Testis (tissue), 5 donors: Measurements from ENCODE around the gene MYCN. TPM values are rescaled to one million over a fixed set of nuclear protein-coding genes. Genes with fewer than 3 reads are reported as not detected.

Source experiments
- DNase-seq: peaks from one replicate; pipeline ENCODE4 v3.0.0-alpha.2; 2019
- H3K27ac ChIP-seq, 2 donors: fragments of 200-600 bp; sonication (generic); one replicate each; pipeline ENCODE4 v1.5.1; 2019
- H3K27me3 ChIP-seq: fragments of 200-600 bp; sonication (generic); one replicate; pipeline ENCODE4 v1.5.1; 2019
- H3K36me3 ChIP-seq: fragments of 200-600 bp; sonication (generic); one replicate; pipeline ENCODE4 v1.5.1; 2017; ENCODE audit warnings: low read depth; ENCODE audit errors: missing control alignments
- H3K4me1 ChIP-seq: fragments of 200-600 bp; sonication (generic); one replicate; pipeline ENCODE4 v1.5.1; 2019
- H3K4me3 ChIP-seq, 2 donors: fragments of 200-600 bp; sonication (generic); one replicate each; pipeline ENCODE4 v1.5.1; 2017 to 2019
- H3K9me3 ChIP-seq: fragments of 200-600 bp; sonication (generic); one replicate; pipeline ENCODE4 v1.5.1; 2017
- CTCF ChIP-seq, 3 experiments: fragments of 450-650 bp in 2 of 3; fragments of 200-600 bp in 1 of 3; sonication (generic) in 1 of 3; IDR thresholded peaks; one replicate each; pipeline ENCODE4 v1.5.1; 2016 to 2019; ENCODE audit warnings: antibody characterized with exemption in 3 of 3, mild to moderate bottlenecking in 2 of 3, moderate library complexity in 1 of 3
- POLR2A ChIP-seq: fragments of 450-650 bp; IDR thresholded peaks from one replicate; pipeline ENCODE4 v1.6.1; 2017; ENCODE audit warnings: antibody characterized with exemption, mild to moderate bottlenecking, moderate library complexity
- WGBS, 2 donors: methylation state at CpG; one replicate each; pipeline ENCODE4 v1.1.5; 2018; 5-methylcytosine and 5-hydroxymethylcytosine counted together
- intact Hi-C: fragments of 100-400 bp; cut with DNase I; formaldehyde crosslinking; loops from one replicate; pipeline ENCODE4 v1.15.1; 2023; ENCODE audit warnings: low total_unique reads
- long read RNA-seq, 2 donors: transcript quantifications; one replicate each; lab custom pipeline, GENCODE V29; 2026
- polyA plus RNA-seq: library from polyadenylated mRNA; stranded (reverse); fragments of 350-450 nt; fragmentation: Illumina TruSeq; extraction: RNeasy Lipid Tissue Mini Kit (QIAGEN cat#74804); gene quantifications from one replicate; pipeline ENCODE4 v1.2.3, GENCODE V29; 2014; ENCODE audit warnings: low read depth, low replicate concordance; ENCODE audit not compliant: insufficient read depth
- total RNA-seq, 2 donors: library from RNA; depleted of rRNA; stranded (reverse); fragments of >200 nt; gene quantifications; one replicate each; pipeline ENCODE4 v1.2.3, GENCODE V29; 2016

Gene MYCN
- total RNA-seq (1 to 10 TPM; 6.9 TPM), polyA plus RNA-seq (8.1 TPM)
- long read RNA-seq, donor 1, transcript MYCN-201 (3 exons, 2,602 nt): major isoform, 9 of 67 reads
- long read RNA-seq, donor 1, partial matches to known transcripts: 58 of 67 reads
- long read RNA-seq, donor 1, other reads (novel, unspliced or antisense): 0 of 67 reads
- long read RNA-seq, donor 2, transcript MYCN-201 (3 exons, 2,602 nt): major isoform, 5 of 13 reads
- long read RNA-seq, donor 2, partial matches to known transcripts: 8 of 13 reads
- long read RNA-seq, donor 2, other reads (novel, unspliced or antisense): 0 of 13 reads

GRCh38 chr2:15939854-15940660 is at the start of gene MYCN:
Gene MYCN, plus strand, starts transcription at chr2:15940550. Its CDS starts 1,515 bp downstream, at chr2:15942065.
- TF ChIP-seq CTCF (IDR thresholded peaks at IDR 0.05) (no peak), POLR2A (no peak)
- peaks cover 40% of the 10 kb centered on the region for H3K4me1 ChIP-seq
- no peaks in the 10 kb centered on the region for H3K27me3 ChIP-seq
- peak within 1 kb of the TSS; percentile 39 to 62 for H3K4me3 ChIP-seq
- no peaks in the 10 kb centered on the region for H3K36me3 ChIP-seq
- H3K27ac ChIP-seq: no peak within 1 kb of the TSS
- peak; percentile 79 for DNase-seq
- intact Hi-C loops: loop anchor here (10.0 kb wide), 1 partner anchor 665 kb away; no protein-coding TSS in a partner anchor
- no peaks in the 10 kb centered on the region for H3K9me3 ChIP-seq
- WGBS, 2 donors: 0% methylated on average over 47 of the region's 47 CpGs

- intact Hi-C loops: no loop called here
- Histone ChIP-seq H3K27me3 (no peaks in the 10 kb centered on the region), H3K27ac (no peak overlapping the region), H3K9me3 (no peaks in the 10 kb centered on the region), H3K4me3 (no peak overlapping the region), H3K36me3 (no peaks in the 10 kb centered on the region), H3K4me1 (no peaks in the 10 kb centered on the region)
- no peak for TF ChIP-seq POLR2A
- TF ChIP-seq CTCF (IDR thresholded peaks at IDR 0.05): no peak
- peak; percentile 23 for DNase-seq
- 78 to 84% methylated on average over 13 to 15 of the region's 15 CpGs for WGBS, 2 donors
Measured at GRCh38 chr2:15890936-15891905, 49.1 kb upstream of the MYCN start.

- H3K27me3 ChIP-seq: no peaks in the 10 kb centered on the region
- H3K4me3 ChIP-seq: no peak overlapping the region
- intact Hi-C loops: no loop called here
- 60 to 70% methylated on average over 8 of the region's 8 CpGs for WGBS, 2 donors
- H3K4me1 ChIP-seq: no peaks in the 10 kb centered on the region
- TF ChIP-seq POLR2A (no peak), CTCF (IDR thresholded peaks at IDR 0.05) (no peak)
- DNase-seq: no peak
- no peaks in the 10 kb centered on the region for H3K36me3 ChIP-seq
- H3K9me3 ChIP-seq: no peaks in the 10 kb centered on the region
- no peak overlapping the region for H3K27ac ChIP-seq
Measured at GRCh38 chr2:15892151-15892880, 48.0 kb upstream of the MYCN start.

- no peaks in the 10 kb centered on the region for H3K36me3 ChIP-seq
- DNase-seq: no peak
- H3K27me3 ChIP-seq: no peaks in the 10 kb centered on the region
- H3K4me3 ChIP-seq: no peak overlapping the region
- intact Hi-C loops: no loop called here
- no peak overlapping the region for H3K27ac ChIP-seq
- no peaks in the 10 kb centered on the region for H3K9me3 ChIP-seq
- TF ChIP-seq POLR2A (no peak), CTCF (IDR thresholded peaks at IDR 0.05) (no peak)
- H3K4me1 ChIP-seq: no peaks in the 10 kb centered on the region
Measured at GRCh38 chr2:15893085-15893484, 47.3 kb upstream of the MYCN start.
